Ishikawa (cell line): ENCODE results near the gene DEF6.
A peak's percentile ranks its signal among the peaks of the same experiment; 100 is the strongest.

Source experiments
- CEBPB ChIP-seq: IDR thresholded peaks from 2 replicates; pipeline ENCODE4 v1.6.1; 2012
- CREB1 ChIP-seq: IDR thresholded peaks from 2 replicates; pipeline ENCODE4 v1.6.1; 2012; ENCODE audit warnings: low read depth
- EGR1 ChIP-seq: IDR thresholded peaks from 2 replicates; pipeline ENCODE4 v1.6.1; 2012
- EP300 ChIP-seq: IDR thresholded peaks from 2 replicates; pipeline ENCODE4 v1.6.1; 2012; ENCODE audit warnings: borderline replicate concordance
- FOXM1 ChIP-seq: IDR thresholded peaks from 2 replicates; pipeline ENCODE4 v1.6.1; 2012; ENCODE audit warnings: low read depth, borderline replicate concordance
- NFIC ChIP-seq: IDR thresholded peaks from 2 replicates; pipeline ENCODE4 v1.6.1; 2012
- RAD21 ChIP-seq: IDR thresholded peaks from 2 replicates; pipeline ENCODE4 v1.6.1; 2012; ENCODE audit warnings: low read depth
- TAF1 ChIP-seq: IDR thresholded peaks from 2 replicates; pipeline ENCODE4 v1.6.1; 2012; ENCODE audit warnings: low read depth, mild to moderate bottlenecking
- TCF12 ChIP-seq: IDR thresholded peaks from 2 replicates; pipeline ENCODE4 v1.6.1; 2012; ENCODE audit warnings: low read depth
- USF1 ChIP-seq: IDR thresholded peaks from 2 replicates; pipeline ENCODE4 v1.6.1; 2012
- YY1 ChIP-seq: IDR thresholded peaks from 2 replicates; pipeline ENCODE4 v1.6.1; 2012; ENCODE audit warnings: low read depth

GRCh38 chr6:35360349-35361138 lies 62.9 kb downstream of the DEF6 start:
- peak; percentile 81 for TF ChIP-seq NFIC
- TF ChIP-seq RAD21 = peak; percentile 25; the same call in 1 of the 2 replicates
- TF ChIP-seq EP300 = peak; percentile 82
- TF ChIP-seq TAF1 = no peak
- peak; percentile 60 for TF ChIP-seq YY1
- TF ChIP-seq CEBPB = peak; percentile 98
- TF ChIP-seq CREB1 = peak; percentile 53; the same call in 1 of the 2 replicates
- no peak for TF ChIP-seq USF1
- no peak; the same call in 1 of the 2 replicates for TF ChIP-seq FOXM1
- no peak for TF ChIP-seq EGR1
- no peak for TF ChIP-seq TCF12
